Measurements from ENCODE around the gene VLDLR. TPM values are rescaled to one million over a fixed set of nuclear protein-coding genes. Genes with fewer than 3 reads are reported as not detected.

VLDLR gene
- total and polyA plus RNA-seq, 9 donors, result 37.3 to 232 (median 81.8) TPM

DNA sequence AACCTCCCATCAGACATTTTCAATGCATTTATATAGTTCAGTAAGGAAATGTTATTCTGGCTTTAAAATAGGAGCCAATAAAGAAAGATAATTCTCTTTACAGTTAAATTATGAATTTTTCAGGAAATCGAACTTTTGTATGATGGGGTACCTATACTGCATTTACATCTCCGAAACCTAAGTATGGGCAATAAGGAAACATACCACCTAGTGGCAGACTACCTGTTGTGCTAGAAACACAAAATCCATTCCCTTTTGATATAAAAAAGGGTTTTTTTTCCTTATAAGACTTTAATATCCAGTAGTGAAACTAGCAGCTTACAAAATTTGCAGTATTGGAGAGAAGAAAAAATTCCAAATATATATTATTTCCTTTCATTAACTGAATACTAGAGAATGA, 21.3 kb upstream of the VLDLR start:
- Histone ChIP-seq H3K4me3 (no peak overlapping the region), H3K27ac (no peak overlapping the region), H3K9me3 (no peaks in the 10 kb centered on the region), H3K36me3 (no peaks in the 10 kb centered on the region), H3K27me3 (no peaks in the 10 kb centered on the region), H3K4me1 (ENCODE audit: insufficient read depth) (no peaks in the 10 kb centered on the region)
- intact Hi-C loops (cut with DNase I), result no loop called here
- 93 to 98% (median 93%) methylated on average over 2 of the region's 2 CpGs for WGBS, 3 donors
- no peak for DNase-seq
- TF ChIP-seq POLR2A (IDR thresholded peaks at IDR 0.05) (no peak), EP300 (IDR thresholded peaks at IDR 0.05) (no peak)

DNA sequence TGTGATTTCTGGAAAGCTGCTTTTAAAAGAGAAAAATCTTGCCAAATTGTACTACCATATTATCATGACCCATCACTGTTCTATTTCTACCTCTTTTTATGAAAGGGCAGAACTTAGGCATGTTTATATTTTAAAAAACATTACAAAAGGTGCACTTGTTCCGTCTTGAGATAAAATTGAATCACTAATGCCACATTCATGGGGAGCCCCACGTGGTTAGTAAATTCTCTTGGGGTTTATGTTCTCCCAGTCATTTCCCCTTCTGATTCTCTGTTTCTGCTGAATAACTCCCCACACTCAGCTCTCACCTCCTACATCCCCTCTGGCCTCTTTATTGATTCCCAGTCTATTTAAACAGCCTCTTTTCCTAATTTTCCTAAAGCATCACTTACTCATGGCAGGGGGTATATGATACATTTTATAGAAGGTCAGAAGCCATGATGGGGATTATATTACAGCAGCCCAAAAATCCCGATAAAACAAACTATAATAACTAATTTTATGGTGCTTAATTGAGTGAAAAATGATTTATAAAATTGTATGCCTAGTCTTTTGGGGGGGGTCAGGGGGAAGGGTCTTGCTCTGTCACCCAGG, 19.7 kb upstream of the VLDLR start:
- no peak overlapping the region for H3K4me3 ChIP-seq
- TF ChIP-seq POLR2A (IDR thresholded peaks at IDR 0.05) (no peak), EP300 (IDR thresholded peaks at IDR 0.05) (no peak)
- TF ChIP-seq, protein P1, sequence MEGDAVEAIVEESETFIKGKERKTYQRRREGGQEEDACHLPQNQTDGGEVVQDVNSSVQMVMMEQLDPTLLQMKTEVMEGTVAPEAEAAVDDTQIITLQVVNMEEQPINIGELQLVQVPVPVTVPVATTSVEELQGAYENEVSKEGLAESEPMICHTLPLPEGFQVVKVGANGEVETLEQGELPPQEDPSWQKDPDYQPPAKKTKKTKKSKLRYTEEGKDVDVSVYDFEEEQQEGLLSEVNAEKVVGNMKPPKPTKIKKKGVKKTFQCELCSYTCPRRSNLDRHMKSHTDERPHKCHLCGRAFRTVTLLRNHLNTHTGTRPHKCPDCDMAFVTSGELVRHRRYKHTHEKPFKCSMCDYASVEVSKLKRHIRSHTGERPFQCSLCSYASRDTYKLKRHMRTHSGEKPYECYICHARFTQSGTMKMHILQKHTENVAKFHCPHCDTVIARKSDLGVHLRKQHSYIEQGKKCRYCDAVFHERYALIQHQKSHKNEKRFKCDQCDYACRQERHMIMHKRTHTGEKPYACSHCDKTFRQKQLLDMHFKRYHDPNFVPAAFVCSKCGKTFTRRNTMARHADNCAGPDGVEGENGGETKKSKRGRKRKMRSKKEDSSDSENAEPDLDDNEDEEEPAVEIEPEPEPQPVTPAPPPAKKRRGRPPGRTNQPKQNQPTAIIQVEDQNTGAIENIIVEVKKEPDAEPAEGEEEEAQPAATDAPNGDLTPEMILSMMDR (IDR thresholded peaks at IDR 0.05), result no peak
- H3K9me3 ChIP-seq, result no peaks in the 10 kb centered on the region
- H3K4me1 ChIP-seq (ENCODE audit: insufficient read depth), result no peaks in the 10 kb centered on the region
- no peaks in the 10 kb centered on the region for H3K27me3 ChIP-seq
- intact Hi-C loops (cut with DNase I), result no loop called here
- DNase-seq, result no peak
- 86 to 88% (median 88%) methylated on average over 3 of the region's 3 CpGs for WGBS, 3 donors
- no peak overlapping the region for H3K27ac ChIP-seq
- no peaks in the 10 kb centered on the region for H3K36me3 ChIP-seq

DNA sequence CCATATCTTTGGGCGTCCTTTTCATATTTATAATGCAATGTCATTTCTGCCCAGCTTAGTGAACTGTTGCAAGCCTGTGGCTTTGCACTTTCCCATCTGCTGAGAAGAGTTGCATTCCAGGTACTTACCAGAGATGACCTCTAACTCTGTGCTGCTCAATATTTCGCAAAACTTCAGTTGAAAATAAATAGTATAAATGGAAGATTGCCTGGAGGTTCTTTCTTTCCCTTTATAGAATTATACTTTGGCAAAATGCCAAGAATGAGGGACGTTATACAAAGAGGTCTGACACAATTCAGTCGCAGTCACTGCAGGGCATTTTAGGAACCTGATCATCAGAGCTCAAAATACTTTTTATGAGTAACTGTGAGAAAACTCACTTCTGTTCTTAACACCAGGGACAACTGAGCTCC, 18.9 kb upstream of the VLDLR start:
- Histone ChIP-seq H3K27ac (peak overlapping the region in 1 of 2 donors; percentile 10), H3K4me1 (ENCODE audit: insufficient read depth) (no peaks in the 10 kb centered on the region), H3K36me3 (no peaks in the 10 kb centered on the region), H3K27me3 (no peaks in the 10 kb centered on the region), H3K9me3 (no peaks in the 10 kb centered on the region), H3K4me3 (no peak overlapping the region)
- DNase-seq, result no peak
- intact Hi-C loops (cut with DNase I), result no loop called here
- WGBS, 3 donors, result 19 to 25% (median 22%) methylated on average over 4 of the region's 4 CpGs
- TF ChIP-seq, protein P1 (IDR thresholded peaks at IDR 0.05), result no peak
- TF ChIP-seq EP300 (IDR thresholded peaks at IDR 0.05) (no peak), POLR2A (IDR thresholded peaks at IDR 0.05) (no peak)

DNA sequence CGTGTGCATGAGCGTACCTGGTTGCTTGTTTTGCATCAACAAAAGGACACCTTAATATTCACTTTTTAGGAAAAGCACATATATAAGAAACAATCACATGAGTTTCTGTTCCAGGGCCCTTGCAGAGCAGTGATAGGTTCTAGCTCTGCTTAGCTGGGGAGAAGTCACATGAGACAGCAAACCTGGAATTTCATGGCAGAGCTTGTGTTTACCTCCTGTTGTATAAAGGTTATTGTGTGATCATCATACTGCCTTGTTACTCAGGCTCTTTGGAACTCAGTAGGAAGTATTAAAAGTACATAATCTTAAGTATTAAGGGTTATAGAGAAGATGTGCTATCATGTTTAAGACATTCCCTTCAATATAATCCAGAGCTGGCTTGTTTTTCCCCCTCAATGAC, 18.0 kb upstream of the VLDLR start:
- H3K36me3 ChIP-seq, result no peaks in the 10 kb centered on the region
- H3K4me1 ChIP-seq (ENCODE audit: insufficient read depth), result no peaks in the 10 kb centered on the region
- H3K27ac ChIP-seq, result peak overlapping the region in 1 of 2 donors; percentile 10
- DNase-seq, result no peak
- H3K27me3 ChIP-seq, result no peaks in the 10 kb centered on the region
- H3K4me3 ChIP-seq, result no peak overlapping the region
- intact Hi-C loops (cut with DNase I), result no loop called here
- no peaks in the 10 kb centered on the region for H3K9me3 ChIP-seq
- TF ChIP-seq, protein P1 (IDR thresholded peaks at IDR 0.05), result no peak
- WGBS, 3 donors, result 37 to 64% (median 38%) methylated on average over 2 of the region's 2 CpGs

DNA sequence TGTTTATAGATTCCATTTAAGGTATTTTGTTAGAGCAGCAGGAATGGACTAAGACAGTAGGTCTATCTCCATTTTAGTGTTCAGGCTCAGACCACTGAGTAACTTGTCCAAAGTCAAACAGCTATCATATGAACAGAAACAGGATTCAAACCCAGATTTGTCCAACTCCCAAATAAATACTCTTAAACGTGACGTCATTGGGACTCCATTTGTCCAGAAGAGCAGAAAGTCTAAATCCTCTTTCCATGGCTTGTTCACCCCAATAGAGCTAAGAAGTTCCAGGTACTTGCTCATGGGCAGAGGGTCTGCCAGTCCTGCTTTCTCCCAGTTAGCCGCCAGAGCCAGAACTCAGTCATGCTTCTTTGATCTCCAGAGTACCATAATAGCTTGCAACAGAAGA, 16.3 kb upstream of the VLDLR start:
- no peaks in the 10 kb centered on the region for H3K9me3 ChIP-seq
- intact Hi-C loops (cut with DNase I), result no loop called here
- TF ChIP-seq EP300 (IDR thresholded peaks at IDR 0.05) (no peak), POLR2A (IDR thresholded peaks at IDR 0.05) (no peak)
- TF ChIP-seq, protein P1 (IDR thresholded peaks at IDR 0.05), result no peak
- H3K36me3 ChIP-seq, result no peaks in the 10 kb centered on the region
- H3K4me3 ChIP-seq, result no peak overlapping the region
- H3K4me1 ChIP-seq (ENCODE audit: insufficient read depth), result no peaks in the 10 kb centered on the region
- 93 to 98% (median 97%) methylated on average over 3 of the region's 3 CpGs for WGBS, 3 donors
- DNase-seq, result no peak
- no peaks in the 10 kb centered on the region for H3K27me3 ChIP-seq
- H3K27ac ChIP-seq, result no peak overlapping the region
